Temporal lobe (tissue), 2 donors: ENCODE results near the gene BAAT. TPM values are rescaled to one million over a fixed set of nuclear protein-coding genes. Genes with fewer than 3 reads are reported as not detected.

Experiments used
- small RNA-seq: library from RNA; depleted of rRNA; stranded (forward); fragments of <200 nt; gene quantifications from one replicate; pipeline ENCODE3, GENCODE V24; 2014; ENCODE audit warnings: low replicate concordance
- total RNA-seq: library from RNA; depleted of rRNA; stranded (reverse); fragments of >200 nt; gene quantifications from one replicate; pipeline ENCODE4 v1.2.3, GENCODE V29; 2014

Gene BAAT
- total RNA-seq, 1 donor from 2014 or later, result under 0.01 TPM

Small RNA genes within 50 kb of the gene (small RNA-seq; reads per million reads assigned to genes)
- gene RF00322, result not detected

Other genes starting within 250 kb of the BAAT start
- gene MRPL50, start 13.6 kb upstream of the BAAT start, total RNA-seq, result 39.8 TPM
- gene ZNF189, start 13.8 kb upstream of the BAAT start, total RNA-seq, result 38.1 TPM
- not detected for gene ALDOB, start 50.8 kb upstream of the BAAT start, total RNA-seq
- gene RNF20, start 148.8 kb upstream of the BAAT start, total RNA-seq, result 28.8 TPM
- under 0.01 TPM for gene PPP3R2, start 210.0 kb upstream of the BAAT start, total RNA-seq